ENCODE measurements around the gene MMP21.

MMP21 gene

DNA sequence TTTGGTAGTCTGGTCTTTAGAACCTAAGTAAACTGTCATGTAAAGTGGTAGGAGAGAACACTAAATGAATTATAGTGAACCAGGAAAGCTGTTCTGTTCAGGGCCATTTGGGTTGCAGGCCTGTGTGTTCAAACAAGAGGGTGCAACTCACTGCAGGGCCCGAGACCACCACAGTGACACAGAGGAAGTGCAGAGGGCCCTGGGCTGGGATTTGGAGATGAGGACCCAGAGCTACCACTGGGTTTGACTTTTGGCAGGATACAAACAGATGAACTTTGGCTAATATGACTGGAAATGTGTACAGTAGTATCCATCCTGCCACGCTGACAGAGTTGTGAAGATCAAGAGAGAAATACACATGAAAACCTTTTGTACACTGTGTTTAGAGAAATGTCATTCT lies 9.8 kb downstream of the MMP21 start:
- DNase-seq (ENCODE audit: low read depth): no peak

DNA sequence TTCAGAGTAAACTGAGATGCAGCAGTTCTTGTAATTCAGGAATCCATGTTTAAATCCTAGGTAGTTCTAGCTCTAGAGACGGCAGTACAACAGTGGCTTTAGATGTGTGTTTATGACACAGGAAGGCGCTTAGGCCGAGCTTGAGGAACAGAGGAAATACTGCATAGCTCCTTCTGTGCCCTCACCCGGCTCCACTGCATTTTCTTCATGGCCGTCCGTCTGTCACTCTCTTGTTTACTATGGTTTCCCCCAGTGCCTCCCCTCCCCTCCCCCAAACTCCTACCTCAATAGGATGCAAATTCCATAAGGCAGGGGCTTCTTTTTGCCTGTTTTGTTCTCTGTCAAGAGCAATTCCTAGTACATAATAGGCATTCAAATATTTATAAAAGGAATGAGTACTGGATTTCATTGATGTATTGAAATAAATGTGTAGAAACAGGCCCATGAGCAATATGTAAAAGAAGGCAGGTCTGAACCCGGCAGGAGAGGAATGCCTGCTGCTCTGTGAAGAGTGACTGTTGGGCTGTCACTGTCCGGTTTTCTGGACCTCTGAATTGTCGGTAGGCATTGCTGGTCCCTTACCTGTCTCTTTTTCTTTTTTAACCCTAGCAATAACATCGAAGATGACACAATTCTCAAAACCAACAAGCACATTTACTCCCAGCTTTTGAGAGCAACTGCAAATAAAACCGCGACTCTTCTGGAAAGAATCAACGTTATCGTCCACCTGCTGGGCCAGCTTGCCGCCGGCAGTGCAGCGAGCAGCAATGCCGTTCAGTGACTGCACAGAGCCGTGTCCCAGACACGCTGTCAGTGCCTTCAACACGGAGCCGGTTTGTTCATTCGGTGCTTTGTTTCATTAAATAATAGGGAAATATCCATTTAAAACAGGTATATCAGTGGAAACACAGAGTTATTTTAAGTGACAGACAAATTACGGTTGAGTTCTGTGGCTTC lies 12.7 kb downstream of the MMP21 start:
- DNase-seq (ENCODE audit: low read depth): no peak

DNA sequence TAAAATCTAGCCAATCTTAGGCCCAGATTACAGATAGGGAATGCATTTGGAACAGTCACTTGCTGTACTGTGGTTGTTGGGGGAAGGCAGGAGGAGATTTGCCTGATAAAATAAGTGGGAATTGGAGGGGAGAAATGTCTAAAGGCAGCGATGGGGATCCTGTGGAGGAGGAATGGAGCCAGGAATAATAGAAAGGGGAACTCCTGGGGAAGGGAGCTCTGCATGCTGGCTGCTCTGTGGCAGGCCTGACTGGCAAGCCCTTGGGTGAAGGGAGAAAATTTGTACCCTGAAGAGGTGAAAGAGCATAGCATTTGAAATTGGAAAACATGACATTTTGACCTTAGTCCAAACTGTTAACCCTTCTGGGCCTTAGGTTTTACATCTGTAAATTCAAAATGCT lies 13.7 kb downstream of the MMP21 start:
- DNase-seq (ENCODE audit: low read depth): no peak

DNA sequence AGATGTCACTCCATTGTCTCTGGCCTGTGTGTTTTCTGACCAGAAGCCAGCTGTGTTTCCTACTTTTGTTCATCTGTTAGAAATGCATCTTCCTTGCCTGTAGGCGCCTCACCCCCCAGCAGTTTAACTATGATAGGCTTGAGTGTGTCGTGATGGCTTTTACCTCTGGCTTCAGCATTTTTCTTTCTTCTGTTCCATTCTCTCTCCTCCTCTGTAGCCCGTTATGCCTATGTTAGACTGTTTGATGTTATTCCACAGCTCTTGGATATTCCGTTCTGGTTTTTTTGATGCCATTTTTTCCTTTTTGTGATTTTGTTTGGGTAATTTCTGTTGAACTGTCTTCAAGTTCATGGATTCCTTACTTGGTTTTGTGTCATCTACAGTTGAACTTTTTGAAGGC lies 17.9 kb downstream of the MMP21 start:
- DNase-seq (ENCODE audit: low read depth): no peak

DNA sequence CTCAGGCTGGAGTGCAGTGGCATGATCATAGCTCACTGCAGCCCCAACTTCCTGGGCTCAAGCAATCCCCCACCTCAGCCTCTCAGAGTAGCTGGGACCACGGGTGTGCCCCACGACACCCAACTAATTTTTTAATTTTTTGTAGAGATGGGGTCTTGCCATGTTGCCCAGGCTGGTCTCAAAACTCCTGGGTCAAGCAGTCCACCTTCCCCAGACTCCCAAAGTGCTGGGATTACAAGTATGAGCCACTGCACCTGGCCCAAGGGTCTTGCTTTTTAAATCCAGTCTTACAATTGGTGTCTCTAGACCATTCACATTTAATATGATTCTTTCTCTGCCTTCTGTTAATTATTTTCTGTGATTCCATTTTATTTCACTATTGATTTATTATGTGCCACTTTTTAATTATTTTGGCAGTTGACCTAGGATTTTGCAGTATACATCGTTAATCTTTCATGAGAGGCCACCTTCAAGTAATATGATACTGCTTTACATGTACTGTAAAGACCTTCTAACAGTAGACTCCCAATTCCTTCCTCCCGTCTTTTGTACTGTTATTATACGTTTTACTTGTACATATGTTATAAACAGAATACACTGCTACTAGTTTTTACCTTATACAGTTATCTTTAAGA lies 18.7 kb downstream of the MMP21 start:
- DNase-seq (ENCODE audit: low read depth): no peak

DNA sequence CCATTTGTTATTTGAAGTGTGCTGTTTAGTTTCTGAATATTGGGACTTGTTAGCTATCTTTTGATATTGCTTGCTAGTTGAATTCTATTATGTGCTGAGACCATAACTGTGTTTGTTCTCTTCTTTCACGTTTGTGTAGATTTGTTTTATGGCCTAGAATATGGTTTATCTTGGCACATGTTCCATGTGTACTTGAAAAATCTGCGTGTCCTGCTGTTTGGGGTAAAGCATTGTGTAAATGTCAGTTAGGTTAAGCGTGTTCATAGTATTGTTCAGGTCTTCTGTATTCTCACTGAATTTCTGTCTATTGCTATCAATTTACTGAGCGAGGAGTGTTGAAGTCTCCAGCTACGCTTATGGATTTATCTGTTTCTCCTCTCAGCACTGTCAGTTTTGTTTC lies 19.4 kb downstream of the MMP21 start:
- no peak for DNase-seq (ENCODE audit: low read depth)

DNA sequence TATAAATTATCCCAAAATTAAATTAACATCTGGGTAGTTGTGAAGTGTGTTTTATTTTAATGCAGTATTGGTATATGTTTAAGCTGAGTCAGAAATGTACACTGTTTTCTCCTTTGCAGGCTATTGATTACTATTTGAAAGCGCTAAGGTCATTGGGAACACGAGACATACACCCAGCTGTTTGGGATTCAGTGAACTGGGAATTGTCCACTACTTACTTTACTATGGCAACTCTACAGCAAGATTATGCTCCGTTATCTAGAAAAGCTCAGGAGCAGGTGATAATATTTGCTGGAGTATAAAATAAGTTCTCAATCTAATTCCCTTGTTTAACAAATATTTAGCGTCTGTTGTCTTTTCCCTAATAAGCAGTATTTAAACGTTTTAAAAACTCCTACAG lies 28.2 kb downstream of the MMP21 start:
- no peak for DNase-seq (ENCODE audit: low read depth)

DNA sequence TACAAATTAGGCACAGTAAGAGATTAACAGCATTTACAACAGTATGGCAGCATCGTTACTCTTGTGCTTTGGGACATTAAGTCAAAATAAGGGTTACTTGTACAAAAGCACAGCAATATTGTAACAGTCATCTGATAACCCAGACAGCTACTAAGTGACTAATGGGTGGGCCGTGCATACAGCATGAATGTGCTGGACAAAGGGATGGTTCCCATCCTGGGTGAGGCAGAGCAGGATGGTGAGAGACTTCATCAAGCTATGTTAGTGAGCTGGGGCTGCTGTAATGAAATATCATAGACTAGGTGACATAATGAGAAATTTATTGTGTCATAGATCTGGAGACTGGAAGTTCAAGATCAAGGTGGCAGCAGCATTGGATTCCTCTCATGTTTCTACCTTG lies 30.7 kb downstream of the MMP21 start:
- DNase-seq (ENCODE audit: low read depth): no peak

DNA sequence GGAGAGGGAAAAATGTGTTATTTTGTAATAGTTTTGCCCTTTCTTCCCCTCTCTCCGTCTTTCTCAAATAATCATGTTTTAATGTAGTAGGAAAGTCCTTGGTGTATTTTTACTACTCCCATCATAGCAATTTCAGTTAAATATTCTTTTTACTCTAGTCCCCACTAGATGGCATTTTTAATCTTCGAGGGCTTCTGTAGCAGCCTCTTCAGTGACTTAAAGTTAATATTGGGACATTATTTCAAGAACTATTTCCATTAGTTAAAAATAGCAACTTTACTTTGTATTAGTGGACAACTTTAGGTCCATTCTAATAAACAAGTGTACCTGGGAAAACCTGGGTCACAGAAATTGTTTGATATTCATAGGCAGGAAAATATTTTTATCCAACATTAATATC lies 33.2 kb downstream of the MMP21 start:
- no peak for DNase-seq (ENCODE audit: low read depth)

DNA sequence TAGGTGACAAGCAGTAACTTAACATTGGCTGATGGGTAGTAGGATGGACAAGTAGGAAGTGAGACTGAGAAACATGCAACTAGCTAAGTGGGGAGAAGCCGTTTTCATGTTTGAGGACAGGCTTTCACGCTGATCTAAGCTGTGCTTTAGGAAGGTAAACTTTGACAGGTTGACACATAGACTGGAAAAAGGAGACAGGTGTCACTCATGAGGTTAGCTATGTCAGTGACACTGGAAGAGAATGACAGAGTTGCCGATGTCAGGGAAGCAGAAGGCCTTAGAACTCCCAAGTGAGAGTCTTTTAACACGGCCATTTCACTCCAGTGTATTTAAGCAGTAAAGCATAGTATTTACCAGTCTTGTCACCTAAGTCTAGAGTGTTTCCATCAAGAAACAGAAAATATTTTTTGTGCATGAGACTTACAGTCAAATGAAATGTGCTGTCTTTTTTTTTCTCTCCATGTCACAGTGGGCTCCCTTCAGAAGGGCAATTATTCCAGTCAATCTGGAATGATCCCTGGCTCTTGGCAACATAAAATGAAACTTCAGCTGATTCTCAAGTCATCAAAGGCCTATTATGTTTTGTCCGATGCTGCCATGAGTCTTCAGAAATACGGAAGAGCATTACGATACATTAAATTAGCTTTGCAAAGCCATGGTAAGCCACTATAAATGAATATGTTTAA lies 35.5 kb downstream of the MMP21 start:
- DNase-seq (ENCODE audit: low read depth): no peak

DNA sequence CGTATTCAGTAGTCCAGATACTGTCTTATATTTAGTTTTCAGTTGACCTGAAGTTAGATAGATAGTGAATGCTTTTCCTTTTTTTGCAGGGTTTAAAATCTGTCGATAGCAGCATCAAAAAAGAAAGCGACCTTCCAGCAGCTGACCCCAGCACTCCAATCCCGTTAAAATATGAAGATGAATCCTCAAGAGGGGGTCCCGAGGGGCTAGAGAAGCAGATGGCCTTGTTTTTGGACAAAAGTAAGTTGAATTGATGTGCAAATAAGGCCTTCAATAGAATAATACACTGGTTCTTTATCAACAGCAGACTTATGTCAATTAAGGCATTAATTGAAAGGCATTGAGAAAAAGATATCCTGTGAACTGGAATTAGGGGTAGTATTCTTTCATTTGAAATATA lies 37.4 kb downstream of the MMP21 start:
- no peak for DNase-seq (ENCODE audit: low read depth)

DNA sequence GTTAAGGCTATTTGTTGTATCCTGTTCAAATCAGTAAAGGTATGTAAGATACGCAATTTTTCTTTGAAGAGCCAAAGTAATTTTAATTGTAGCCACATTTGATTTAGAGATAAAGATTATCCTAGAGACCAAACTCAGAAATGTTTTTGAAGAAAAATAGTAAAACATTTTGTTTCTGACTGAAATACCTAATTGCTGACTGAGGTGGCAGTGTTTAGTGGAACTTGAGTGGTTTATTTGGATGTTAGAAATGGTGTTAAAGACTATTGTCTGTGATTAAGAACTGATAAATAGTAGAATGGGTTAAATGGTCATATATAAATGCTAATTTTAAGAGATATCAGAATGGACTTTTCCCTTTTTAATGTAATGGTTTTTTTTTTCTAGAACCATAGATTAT lies 40.8 kb downstream of the MMP21 start:
- no peak for DNase-seq (ENCODE audit: low read depth)

DNA sequence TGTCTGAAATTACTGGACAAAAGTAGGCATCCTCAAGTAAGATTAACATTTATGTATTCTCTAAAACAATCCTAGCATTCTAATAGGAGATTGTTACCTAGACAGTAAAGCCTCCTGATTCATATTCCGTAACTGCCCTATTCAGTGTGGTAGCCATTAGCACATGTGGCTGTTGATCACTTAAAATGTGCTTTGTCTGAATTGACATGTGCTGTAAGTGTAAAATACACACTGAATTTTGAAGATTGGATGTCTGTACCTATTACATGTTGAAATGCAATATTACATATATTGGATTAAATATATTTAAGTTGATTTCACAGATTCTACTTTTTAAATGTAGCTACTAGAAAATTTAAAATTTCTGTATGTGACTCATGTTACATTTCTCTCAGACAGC lies 41.5 kb downstream of the MMP21 start:
- no peak for DNase-seq (ENCODE audit: low read depth)

DNA sequence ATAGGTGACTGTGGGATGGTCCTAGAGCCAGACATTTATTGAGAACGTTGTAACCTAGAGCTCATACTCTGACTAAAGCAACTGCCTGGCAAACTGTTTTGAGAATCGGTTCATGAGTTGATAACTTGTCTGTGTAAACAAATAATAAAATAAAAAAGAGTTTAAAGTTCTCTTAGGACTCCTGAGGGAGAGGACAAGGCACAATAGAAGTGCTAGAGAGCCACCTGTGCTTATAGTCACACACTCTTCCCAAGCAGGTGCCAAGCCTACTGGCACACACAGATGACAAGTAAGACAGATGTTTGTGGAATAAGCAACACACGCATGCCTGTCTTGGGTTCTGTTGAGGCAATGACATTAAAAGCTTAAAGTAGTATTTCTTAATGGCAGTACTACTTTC lies 48.2 kb downstream of the MMP21 start:
- no peak for DNase-seq (ENCODE audit: low read depth)

DNA sequence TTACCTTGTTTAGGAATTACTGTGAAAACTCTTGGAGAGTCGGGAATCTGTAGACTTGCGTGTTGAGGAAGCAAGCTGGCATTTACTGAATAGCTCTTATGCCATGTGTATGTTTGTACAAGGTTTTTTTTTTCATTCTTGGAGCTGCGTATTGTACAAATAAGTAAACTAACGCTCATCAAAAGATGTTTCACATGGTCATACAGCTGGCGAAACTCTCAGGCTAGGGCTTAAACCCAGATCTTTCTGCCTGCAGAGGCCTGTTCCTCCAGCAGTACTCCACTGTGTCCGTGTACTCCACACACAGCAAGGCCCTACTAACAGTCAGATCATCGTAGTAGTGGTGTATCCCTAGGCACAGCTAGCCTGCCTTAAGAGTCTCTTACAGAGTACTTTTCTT lies 48.7 kb downstream of the MMP21 start:
- no peak for DNase-seq (ENCODE audit: low read depth)

DNA sequence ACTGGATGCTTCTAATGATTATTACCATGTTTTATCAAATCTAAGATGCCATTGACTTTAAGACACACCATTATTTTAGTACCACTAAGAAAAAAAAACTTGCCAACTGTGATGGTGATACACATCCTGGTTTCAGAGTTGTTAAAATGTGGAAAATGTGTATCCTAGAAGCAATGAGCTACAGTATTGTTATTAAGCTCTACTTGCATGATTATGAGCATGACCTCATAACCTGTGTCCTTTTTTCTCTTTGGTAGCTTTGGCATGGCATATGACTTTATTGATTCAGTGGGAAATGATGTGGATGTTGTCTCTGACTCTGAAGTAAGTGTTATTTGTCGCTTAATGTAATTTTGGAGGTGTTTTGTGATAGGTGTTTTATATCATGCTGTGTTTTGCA lies 52.8 kb downstream of the MMP21 start:
- no peak for DNase-seq (ENCODE audit: low read depth)

DNA sequence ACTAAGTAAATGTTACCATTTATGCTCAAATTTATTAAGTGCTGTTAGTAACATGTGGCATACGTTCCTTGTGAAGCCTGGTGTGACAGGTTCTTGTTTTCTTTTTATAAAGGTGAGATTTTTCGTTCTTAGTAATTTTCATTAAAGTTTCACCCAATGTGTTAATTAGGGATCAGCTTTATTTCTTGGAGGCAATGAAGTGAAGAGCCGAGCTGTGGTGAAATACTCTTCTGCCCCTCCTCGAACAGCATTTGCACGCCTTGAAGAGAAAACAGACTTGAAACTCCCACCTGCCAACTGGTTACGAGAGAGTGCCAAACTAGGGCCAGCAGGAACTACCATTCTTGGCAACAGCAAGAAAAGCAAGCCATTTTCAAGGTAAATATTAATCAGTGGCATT lies 54.6 kb downstream of the MMP21 start:
- DNase-seq (ENCODE audit: low read depth): no peak

DNA sequence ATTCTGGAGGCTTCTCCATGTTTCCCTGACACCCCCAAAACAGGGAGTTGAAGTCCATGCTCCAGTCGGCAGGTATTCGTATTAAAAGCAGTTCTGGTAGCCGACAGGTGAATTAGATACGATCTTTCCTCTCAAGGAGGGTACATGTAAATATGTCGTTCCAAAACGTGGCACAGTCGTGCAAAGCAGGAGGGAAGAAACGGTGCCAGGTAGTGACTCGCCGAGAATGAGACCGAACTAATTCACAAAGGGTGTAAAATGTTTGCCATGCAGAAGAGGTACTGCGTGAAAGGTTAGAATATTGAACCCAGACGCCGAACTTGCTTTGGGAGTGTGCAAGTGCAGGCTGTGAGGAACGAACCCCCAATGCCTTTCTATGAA lies 55.6 kb downstream of the MMP21 start:
- DNase-seq (ENCODE audit: low read depth): no peak

DNA sequence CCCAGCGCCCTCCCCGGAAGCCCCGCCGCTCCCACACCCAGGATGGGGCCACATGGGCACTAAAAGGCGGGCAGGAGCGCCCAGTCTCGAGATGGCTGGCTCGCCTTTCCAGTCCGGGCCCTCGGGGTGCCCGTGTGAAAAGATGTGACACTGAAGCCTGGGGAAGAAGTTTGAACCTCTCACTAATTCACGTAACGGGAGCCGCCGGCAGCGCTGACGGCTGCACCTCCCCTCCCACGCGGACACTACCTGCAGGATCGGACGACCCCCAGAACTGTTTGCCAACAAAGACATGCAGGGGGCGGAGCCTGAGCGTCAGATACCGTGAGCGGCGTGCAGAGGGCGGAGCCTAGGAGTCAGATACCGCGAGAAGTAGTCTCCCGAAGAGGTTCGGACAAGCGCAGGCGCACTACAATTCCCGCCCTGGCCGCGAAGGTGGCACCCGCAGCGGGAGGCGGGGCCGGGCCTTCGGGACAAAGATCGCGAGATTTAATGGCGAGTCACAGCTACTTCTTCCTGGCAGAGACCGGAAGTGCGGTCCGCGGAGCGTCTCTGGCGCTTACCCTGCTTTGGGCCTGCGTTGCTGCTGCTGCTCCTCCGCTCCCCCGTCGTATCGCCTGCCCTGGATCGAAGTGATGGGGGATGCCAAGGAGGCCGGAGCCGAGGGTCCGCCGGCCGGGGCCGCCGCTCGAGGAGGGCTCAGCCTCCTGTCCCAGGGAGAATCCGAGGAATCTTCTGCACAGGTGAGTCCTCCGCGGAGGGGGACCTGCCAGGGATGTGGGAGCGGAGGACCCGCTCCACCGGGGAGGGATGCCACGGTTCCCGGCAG lies 56.2 kb downstream of the MMP21 start, which contains the start of gene EDRF1:
Gene EDRF1 (plus strand): TSS at position 537 of the 829 bp plus-strand sequence. CDS start 99 bp downstream, at position 636.
- DNase-seq (ENCODE audit: low read depth): peak; percentile 96

All from amniotic epithelial cell (primary cell).